OCI-LY3 (cell line): Measurements from ENCODE around the gene DTX4.

Experiments used
- EZH2phosphoT487 ChIP-seq: fragments of 200-600 bp; shearing (Covaris generic); IDR thresholded peaks from 2 replicates; pipeline ENCODE4 v1.6.1; 2018; ENCODE audit warnings: antibody characterized with exemption, mixed run types, low read depth
- TF ChIP-seq, protein P1 (sequence below): fragments of 200-600, 300-600 bp; sonication (generic); IDR thresholded peaks from 2 replicates; pipeline ENCODE4 v1.5.1; 2014; ENCODE audit warnings: antibody characterized with exemption, low read length, low read depth

DNA sequence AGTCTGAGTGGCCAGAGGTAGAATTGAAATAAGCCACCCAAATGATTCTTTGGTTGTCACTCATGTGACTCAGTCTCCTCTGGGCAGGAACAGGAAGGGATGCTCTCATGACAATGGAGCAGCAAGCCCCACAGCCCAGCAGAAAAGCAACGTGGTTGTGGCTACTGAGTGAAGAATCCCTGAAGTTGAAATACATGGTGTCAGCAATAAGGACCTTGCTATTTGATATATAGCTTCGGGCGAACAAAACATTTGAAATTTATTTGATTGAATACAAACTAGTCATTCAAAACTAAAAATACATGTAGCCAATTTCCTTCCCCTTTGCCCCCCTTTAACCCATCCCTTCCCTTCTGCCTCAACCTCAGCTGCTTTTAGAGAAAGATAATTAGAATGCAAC lies 14.5 kb upstream of the DTX4 start:
- TF ChIP-seq, protein P1, sequence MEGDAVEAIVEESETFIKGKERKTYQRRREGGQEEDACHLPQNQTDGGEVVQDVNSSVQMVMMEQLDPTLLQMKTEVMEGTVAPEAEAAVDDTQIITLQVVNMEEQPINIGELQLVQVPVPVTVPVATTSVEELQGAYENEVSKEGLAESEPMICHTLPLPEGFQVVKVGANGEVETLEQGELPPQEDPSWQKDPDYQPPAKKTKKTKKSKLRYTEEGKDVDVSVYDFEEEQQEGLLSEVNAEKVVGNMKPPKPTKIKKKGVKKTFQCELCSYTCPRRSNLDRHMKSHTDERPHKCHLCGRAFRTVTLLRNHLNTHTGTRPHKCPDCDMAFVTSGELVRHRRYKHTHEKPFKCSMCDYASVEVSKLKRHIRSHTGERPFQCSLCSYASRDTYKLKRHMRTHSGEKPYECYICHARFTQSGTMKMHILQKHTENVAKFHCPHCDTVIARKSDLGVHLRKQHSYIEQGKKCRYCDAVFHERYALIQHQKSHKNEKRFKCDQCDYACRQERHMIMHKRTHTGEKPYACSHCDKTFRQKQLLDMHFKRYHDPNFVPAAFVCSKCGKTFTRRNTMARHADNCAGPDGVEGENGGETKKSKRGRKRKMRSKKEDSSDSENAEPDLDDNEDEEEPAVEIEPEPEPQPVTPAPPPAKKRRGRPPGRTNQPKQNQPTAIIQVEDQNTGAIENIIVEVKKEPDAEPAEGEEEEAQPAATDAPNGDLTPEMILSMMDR: no peak
- no peak for TF ChIP-seq EZH2phosphoT487
